GM18907 (cell line): Measurements from ENCODE around the gene LRRC15.

Source experiments
- ATAC-seq: cut with Tn5 transposase; IDR thresholded peaks from one replicate; pipeline ENCODE4 v1.9.1; 2021; ENCODE audit warnings: mild to moderate bottlenecking, moderate library complexity; ENCODE audit not compliant: unreplicated experiment

Gene LRRC15

DNA sequence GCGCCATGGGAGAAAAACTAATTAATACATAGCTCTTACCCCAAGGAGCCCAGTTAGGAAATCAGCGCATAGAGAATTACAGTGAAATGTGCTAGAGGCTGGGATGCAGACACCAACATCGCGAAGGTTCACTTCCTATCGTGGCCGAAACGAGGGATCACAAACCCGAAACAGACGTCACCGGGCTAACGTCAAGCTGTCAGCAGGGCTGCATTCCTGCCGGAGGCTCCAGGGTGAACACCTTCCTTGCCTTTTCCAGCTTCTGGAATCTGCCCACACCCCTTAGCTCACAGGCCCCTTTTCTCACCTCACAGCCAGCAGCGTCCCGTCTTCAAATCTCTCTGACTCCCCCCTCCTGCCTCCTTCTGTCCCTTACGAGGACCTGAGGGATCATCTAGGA, 16.5 kb upstream of the LRRC15 start:
- no peak for ATAC-seq

DNA sequence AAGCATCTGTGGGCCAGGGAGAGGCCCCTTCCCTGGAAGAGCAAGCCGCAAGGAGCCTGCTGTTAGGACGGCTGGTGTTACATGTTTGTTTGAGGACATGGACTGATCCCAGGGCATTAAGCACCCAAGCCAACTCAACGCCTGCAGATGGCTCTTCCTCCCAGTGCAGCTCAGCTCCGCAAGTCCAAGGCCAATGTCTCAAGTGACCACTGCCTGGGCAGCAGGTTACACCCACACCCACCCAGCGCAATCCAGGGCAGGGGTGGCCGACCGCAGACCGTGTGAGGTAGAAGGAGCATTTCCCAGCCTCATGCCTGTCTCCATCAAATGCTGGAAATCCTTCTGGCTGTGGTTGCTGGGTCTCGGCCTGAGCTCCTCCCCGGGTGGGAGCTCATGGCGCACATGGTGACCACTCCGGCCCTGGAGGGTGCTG, 15.0 kb upstream of the LRRC15 start:
- ATAC-seq, result no peak

DNA sequence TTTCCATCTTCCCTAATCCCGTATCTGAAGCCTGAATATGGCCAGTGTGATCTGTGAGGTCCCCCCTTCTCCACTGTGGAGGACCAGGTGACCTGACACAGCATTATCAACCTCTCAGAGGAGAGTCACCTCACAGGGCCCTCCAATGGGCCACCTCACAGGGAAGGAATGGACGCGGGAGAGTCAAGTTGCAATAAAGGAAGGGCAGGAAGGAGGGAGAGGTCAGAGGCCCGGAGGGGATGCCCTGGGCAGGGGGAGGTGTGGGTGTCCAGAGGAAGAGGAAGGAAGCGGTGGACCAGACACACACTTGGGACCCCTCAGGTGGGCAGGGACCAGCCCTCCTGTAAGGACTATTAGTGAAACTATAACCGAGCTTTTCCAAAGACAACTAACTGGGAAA, 14.6 kb upstream of the LRRC15 start:
- ATAC-seq, result no peak

DNA sequence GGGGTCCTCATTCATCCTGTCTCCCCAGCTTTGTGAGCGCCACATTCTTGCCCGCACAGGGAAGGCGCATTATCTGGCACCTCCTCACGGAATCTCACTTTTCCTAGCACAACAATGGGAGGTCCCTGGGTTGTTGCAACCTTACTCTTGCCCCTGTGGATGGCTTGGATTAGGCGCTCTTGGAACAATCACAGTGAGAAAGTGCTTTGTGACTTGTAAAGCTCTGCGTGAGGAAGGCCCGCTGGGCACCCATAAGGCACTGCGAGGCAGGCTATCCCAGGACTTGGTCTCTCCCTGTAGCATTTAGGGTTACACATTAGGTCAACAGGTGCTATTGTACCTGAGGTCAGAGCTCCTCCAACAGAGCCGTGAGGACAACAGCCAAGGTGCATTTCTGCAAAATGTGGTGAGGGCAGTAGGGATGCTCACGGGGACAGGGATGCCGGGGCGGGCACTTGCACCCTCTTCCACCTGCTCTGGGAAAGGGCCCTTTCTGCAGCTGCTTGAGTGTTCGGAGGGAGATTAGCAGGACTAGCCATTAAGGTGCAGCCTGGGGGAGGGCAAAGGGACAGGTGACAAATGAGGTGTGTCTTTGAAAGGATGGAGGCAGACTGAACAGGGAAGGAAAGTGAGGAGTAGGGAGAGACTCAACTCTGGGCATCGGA, 13.9 kb upstream of the LRRC15 start:
- ATAC-seq, result no peak

DNA sequence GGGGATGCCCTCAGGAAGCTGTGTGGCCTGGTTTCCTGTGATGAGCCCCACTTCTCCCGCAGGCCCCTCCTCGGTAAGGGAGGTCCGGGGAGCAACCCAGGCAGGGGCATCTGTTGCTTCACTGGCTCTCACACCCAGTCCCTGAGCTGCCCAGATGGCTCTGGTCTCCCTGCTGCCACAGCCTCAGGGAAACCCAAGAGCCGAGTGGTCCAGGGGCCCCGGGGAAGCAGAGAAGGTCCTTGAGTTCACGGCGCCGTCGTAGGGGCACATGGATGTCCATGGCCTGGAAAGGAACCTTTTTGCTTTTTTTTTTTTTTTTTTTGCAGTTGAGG, 13.3 kb upstream of the LRRC15 start:
- ATAC-seq, result no peak

DNA sequence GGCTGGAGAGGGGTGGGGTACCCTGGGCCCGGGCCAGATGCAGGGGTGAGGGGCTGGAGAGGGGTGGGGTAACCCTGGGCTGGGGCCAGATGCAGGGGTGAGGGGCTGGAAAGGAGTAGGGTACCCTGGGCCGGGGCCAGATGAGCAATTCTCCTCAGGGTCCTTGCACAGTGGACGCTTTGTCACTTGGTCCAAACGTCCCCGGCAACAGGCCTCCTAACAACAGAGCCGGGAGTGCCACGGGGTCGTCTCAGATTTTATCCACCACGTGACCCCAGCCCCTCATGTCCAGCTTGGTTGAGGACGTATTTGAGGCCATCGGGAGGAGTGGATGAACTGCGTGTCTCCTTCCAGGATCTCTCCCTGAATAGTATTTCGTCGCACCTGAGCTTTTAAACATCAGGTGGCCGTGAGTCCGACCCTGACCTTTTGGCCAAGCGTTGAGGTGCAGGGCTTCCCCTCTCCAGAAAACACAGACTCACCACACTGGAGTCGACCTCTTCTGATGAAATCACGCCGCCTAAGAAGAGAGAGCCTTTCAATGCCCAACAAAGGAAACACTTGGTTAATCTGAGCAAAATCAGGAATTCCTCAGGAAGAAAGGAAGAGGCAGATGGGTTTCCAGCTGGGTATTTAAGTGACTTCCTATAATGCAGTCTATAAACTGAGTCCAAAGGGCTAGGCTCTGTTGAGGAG, 12.8 kb upstream of the LRRC15 start:
- no peak for ATAC-seq

DNA sequence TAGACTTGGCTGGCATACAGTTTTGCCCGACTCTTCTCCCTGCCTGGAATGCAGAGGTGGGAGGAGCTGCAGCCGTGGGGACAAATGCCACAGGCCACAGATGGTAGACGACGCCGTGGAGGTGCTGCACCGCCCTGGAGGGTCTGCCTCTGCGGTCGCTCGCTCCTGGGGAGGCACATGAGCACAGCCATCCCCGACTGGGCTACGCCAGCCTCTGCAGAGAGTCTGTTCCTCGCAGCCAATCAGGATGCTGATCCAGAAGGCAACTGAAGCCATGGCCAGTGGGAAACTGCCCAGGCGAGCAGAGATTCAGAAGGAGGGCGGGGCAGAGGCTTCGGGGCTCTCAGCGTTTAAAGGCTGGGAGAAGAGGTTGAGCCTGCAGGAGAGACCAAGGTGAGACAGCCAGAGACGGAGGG, 11.9 kb upstream of the LRRC15 start:
- no peak for ATAC-seq

DNA sequence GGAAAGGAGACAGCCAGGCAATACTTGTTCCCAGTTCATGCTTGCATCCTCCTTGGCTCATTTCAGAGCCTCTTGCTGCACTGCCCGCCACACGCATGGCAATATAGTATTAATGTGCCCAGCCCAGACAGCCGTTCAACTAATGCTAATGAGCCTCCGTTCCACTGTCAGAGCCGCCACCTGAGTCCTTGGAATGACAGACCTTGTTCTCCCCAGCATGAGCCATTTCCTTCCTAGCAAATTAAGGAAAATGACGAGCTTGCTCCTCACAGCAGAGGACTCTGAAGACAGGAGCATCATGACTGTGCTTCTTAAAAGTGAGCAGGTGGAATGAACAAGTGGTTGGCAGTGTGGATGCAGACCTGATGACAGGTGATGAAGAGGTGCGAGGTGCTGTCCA, 10.8 kb upstream of the LRRC15 start:
- ATAC-seq, result no peak

DNA sequence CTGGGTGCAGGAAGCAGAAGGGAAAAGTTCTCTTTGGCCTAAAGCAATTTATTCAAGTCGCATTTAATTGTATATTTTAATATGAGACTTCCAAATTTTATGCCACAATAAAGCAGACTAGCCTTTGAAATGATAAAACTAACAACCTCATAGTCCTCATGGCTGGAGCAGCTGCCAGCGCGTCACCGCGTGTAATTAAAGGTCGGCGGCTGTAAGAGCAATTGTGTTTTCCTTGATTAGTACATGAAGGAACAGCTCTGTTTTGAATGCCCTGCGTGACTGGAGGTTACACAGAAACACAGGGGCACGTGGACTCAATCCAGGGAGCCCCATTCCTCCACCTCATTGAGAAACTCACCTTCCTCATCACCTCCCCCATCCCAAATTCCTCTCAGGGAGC, 10.1 kb upstream of the LRRC15 start:
- ATAC-seq, result no peak

DNA sequence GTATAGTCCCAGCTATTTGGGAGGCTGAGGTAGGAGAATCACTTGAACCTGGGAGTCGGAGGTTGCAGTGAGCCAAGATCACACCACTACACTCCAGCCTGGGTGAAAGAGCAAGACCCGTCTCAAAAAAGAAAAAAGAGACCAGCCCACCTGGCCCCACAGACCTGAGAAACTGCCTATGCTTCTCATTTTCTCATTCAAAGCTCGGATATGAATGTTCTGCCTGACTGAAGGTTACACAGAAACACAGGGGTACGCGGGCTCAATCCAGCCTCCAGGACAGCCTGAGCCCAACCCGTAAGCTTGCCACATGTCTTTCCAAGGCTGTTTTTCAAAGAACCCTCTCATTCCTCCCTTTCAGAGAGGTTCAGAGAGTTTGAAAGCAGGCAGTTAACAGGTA, 9.7 kb upstream of the LRRC15 start:
- no peak for ATAC-seq

DNA sequence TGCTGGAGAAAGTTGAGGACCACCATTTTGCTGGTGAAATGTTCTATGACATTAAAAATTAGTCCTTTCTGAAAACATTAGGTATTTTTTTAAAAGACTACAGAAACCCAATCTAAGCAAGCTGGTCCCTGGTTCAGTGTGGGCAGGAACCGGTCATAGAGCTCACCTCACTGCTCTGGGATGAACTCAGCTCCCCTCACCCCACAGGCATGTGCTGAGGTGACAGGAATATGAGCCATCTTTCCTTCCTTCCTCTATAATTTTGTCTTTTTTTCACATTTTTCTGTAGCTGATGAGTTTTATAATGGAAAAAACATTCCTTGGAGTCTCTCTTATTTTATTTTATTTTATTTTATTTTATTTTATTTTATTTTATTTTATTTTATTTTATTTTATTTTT, 8.2 kb upstream of the LRRC15 start:
- ATAC-seq, result no peak

DNA sequence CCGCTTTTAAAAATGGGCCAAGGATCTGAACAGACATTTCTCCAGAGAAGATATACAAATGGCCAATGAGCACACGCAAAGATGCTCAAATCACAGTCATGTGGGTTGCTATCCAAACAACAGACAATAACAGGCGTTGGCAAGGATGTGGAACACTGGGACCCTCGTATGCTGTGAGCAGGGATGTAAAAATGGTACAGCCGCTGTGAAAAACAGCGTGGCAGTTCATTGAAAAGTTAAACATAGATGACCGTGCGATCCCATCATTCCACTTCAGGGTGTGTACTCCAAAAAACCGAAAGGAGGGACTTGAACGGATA, 6.7 kb upstream of the LRRC15 start:
- no peak for ATAC-seq

DNA sequence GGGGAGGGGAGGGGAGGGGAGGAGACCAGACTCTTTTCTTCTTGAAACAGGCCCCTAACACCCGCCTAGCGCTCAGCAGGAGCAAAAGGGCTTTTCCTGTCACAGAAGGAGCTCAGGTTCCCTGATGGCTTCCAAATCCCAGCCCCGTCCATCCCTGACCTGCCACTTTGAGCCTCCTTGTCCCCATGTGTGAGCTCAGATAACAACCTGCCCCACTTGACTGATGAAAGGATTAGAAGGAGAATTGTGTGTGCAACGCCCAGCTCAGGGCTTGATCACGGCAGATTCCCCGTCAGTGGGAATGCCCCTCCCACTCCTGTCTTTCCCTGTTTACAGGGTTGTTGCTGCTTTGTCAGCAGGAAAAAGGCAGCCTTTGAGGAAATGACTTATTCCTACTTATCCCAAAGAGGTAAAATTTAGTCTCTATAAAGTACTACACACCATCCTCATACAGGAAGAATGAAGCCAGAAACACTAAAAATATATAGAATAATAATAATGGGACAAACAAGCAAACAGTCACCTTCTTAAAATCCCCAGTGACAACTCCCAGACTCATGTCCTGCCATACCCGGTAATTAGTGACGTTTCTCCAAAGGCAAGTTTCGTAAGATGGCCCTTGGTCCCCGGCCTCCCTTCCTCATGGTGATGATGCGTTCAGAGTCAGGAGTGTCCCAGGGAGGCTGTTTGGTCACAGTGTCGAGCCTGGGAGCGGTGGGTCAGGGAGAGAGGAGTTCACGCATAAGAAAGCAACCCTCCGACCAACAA, 6.1 kb upstream of the LRRC15 start:
- no peak for ATAC-seq

DNA sequence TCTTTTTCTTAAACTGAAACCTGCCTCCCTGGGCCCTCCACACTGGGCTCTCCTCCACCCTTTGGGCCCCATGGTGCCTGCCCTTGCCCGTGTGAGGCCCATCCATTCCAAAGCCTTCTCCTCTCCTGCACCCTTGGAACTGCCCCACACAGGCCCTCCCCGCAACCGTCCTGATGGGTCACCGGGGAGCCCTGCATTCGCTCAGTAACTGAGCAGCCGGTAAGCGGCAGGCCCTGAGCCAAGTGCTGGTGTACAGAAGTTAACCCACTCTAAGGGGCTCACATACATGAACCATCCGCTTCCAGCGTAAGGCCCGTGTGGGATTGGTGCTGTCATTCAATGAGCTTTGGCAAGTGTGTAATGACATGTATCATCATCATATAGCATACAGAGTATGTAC, 5.4 kb upstream of the LRRC15 start:
- no peak for ATAC-seq

DNA sequence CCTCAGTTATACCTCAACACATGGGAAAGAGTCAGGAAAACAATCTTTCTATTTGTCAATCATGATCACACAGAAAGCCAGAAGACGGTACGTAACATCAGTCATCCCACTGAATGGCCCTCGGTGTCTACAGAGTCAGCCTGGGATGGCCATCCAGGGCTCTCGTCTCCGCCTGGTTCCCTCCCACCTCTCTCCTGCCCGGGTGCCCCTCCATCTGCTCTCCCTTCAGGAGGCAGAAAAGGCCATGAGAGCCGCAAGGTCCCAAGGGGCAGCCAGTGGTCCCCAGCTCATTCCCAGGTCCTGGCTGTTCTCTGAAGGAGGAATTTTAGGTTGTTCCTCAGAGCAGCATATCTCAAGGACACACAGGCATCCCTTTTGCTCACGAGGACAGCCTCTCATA, 4.4 kb upstream of the LRRC15 start:
- no peak for ATAC-seq

DNA sequence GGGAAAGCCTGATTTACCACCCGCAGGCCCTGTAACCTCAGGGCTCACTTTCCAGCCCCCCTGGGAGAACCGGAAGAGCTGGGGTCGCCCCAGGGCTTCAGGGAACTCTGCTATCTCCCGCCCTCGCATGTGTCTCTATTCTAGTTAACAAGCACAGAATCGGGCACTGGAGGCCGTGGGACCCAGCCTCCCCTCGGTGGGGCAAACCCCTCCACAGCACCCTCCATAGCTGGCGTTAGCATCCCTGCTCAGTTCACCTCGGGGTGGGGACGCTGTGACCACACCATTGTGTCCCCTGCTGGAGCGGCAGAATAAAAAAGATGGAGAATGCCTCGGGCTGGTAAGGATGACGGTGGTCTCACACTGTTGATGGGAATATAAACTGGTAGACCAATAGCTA, 3.5 kb upstream of the LRRC15 start:
- no peak for ATAC-seq

DNA sequence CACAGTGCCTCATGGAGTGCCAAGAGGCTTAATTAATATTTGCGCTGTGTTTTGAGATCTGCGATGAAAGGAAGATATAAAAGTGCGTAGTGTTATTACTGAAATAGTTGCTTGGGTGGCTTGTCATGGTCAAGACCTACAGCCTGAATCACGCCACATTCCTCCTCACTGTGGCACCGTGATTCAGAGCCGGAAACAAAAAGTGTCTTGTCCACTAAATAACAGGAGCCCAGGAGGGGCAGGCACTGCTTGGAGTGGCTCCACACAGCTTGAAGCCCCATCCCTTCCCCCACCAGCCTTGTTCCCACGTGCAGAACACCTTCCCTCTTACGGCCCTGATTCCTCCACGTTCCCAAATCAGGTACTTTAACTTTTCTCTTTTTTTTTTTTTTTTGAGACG, 1.2 kb upstream of the LRRC15 start:
- ATAC-seq, result no peak

DNA sequence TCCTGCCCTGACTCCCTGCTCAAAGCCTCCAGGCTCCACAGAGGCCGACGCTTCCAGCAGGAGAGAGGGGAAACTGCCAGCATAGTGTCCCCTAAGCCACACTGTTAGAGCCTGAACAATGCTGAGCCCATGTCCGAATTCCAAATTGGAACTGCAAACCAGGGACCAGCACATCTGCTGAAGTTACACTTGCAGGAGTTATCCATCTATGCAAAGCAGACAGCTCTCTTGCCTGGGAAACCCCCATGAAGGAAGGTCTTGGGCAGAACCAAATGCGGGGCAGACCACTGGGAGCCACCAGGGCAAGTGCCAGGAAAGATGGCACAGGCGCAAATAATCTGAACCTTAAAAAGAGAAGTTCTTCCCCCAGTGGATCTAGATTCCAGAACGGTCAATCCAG, 625 bp downstream of the LRRC15 start:
- no peak for ATAC-seq

DNA sequence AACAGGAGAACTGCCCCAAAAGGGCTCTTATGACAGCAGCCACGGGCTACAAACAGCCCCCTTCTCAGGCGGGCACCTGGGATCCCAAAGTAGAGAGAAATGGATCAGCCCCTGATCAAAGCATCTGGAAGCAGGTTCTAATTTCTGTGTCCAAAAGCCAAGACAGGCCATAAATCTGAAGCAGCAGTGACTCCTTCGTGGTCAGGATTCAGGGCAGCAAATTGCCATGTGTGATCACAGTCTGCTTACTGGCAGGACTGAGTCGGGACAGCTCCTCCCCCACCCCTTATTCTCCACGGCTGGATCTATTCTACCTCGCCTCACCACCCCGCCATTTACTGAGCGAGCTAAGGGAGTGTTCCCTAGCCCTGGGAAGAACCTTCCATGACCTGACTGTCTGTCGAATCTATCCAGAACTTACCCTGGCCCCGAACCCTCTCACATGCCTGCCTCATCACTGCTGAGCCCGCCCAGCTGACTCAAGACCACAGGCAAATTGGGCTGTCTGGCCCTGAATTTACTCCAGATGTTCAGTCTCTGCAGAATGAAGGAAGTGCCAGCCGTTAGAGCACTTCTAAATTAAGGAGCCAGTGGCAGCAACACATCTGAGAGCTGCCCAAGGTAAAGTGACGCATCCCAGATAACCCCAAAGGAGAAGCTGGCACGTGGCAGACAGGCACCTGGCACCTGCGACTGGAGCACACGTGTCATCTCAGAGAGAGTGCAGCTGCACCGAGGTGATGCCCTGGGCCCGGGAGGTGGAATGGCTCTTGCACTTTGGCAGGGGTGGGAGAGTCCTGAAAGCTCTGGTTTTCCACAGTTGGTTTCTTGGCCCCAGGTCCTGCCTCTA, 1.3 kb downstream of the LRRC15 start:
- no peak for ATAC-seq

DNA sequence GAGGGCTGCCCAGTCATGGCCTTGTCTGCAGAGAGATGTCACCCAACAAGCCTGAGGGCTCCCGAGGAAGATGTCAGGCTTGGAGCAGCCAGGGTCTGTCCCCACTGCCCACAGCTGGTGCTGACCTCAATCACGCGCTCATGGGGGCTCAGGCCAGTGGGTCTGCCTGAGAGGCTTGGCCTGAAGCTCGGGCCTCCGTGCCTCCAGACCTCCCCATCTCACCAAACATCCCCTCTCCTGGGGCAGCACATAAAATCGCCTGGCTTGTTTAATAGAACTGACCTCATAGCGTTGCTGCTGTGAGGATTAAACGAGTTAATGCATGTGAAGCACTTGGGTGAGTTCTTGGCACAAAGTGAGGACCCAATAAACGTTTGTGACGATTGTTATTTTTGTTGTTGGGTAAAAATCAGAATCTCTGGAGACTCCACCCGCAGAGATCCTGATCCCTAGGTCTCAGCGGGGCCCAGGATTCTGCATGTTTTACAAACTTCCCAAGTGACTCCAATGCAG, 3.5 kb downstream of the LRRC15 start:
- no peak for ATAC-seq

DNA sequence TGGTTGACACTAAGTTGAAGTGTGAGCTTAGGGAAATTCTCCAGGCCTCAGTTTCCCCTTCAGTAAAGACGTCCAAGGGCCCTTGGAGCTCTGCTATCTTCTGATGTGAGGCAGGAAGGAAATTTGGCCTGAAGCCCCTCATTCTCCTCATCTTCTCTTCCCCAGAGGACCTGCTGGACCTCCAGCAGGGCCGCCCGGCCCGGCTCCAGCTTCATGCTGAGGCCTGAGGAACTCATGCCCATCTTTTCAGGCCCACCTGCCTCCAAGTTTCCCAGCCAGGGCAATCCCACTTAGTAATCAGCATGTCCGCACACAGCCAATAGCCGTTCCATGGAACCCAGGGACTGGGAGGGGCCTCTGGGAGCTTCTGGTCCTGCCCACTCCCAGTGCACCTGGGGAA, 4.0 kb downstream of the LRRC15 start:
- no peak for ATAC-seq
